HG02870 (cell line): ENCODE measurements around the gene ZNF530.
A peak's percentile ranks its signal among the peaks of the same experiment; 100 is the strongest.

Source experiments
- ATAC-seq: cut with Tn5 transposase; IDR thresholded peaks from one replicate; pipeline ENCODE4 v1.9.1; 2021; ENCODE audit warnings: mild to moderate bottlenecking, moderate library complexity; ENCODE audit not compliant: unreplicated experiment

Gene ZNF530

DNA sequence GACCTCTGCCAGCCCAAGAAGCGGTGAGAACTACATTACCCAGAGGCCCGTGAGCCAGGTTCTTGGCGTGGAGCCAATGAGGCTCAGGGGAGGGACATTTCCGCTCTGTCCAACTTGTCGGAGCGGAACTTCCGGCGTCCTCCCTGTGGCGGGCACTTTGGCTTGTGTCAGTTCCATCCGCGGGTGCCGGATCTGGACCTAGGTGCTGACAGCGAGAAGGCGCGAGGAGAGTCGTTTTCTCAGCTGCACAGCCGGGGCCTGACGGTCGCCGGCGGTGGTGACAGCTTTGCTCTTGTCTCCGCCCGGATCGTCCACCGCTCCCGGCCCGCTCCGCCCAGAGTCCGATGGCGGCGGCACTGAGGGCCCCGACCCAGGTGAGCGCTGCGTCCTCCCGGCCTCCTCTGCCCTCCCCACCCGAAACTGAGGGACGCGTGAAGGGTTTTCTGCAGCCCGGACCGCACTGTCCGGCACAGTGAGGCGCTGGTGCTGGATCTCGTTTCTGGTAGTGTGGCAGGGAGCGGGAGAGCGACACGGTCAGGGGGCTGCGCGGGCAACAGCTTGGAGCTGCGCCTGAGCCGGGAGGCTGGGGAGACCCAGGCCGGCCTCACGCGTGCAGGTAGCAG lies at the start of gene ZNF530:
Gene ZNF530, plus strand, starts transcription at position 125 of the 623 bp plus-strand sequence. CDS start 4,461 bp downstream, outside the sequence.
- peak; percentile 94 for ATAC-seq

DNA sequence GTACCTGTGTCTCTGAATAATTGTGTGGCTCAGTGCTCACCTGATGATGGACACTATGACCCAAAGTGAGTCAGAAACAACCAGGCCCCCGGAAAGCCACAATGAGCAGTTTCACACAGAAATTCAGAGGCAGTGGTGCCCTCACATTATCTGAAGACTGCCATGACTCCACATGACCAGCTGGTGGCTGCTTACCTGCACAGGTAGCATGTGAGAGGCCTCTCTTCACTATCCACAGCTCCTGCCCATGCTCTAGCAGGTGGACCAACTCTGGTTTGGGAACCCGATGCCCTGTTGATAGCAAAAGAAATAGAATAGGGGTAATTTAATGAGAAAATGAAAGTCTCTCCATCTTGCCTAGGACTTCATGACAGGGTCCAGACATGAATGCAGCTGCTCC lies 47.3 kb upstream of the ZNF530 start:
- ATAC-seq, result no peak

DNA sequence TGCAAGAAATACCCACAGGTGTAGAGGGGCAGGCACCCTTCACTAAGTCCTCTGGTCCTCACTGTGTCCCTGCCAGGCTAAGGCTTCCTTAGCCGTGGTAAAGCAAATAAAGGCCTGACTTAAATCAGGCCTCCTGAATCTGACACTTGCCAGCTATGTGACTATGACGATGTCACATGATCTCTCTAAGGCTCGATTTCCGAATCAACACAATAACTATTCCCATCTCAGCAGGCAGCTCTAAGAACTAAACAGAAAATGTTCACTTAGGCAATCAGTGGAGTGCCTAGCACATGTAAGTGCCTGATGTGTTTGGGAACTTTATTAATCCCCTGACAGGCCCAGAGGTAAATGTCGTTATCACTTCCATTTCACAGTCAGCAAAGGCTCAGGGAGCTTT lies 42.0 kb upstream of the ZNF530 start:
- ATAC-seq, result no peak

DNA sequence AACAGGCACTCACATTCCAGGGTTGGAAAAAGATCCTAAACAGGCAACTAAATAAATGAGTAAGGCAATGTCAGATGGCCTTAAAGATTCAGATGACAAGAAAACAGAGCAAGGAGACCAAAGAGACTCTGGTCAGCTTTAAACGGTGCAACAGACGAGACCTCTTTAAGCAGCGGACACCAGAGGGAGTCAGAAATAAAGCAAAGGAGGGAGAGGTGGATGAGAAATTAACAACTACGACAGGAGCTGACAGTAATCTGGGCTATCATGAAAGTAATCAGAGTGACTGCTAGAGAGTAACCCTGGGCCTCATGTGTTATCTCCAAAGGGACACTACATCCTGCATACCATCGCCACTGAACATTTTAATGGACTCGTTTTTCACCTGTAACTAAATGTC lies 41.2 kb upstream of the ZNF530 start:
- ATAC-seq, result no peak

DNA sequence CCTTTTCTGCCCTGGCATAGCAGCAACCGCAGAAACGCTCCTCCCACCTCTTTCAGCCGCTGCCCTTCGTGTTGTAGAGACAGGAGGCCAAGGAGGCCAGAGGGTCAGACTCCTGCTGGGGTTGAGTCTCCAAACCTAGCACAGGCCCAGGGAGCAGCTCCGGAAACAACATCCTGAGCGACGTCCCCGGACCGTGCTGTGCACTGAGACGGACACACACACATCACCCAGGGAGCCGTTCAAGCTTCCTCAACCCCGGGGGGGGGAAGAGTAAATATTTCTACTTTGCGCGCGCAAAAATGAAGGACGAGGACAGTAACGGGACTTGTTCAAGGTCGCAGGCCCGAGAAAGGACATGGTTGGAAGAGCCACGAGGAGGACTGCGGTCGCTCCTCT lies 40.7 kb upstream of the ZNF530 start:
- no peak for ATAC-seq

DNA sequence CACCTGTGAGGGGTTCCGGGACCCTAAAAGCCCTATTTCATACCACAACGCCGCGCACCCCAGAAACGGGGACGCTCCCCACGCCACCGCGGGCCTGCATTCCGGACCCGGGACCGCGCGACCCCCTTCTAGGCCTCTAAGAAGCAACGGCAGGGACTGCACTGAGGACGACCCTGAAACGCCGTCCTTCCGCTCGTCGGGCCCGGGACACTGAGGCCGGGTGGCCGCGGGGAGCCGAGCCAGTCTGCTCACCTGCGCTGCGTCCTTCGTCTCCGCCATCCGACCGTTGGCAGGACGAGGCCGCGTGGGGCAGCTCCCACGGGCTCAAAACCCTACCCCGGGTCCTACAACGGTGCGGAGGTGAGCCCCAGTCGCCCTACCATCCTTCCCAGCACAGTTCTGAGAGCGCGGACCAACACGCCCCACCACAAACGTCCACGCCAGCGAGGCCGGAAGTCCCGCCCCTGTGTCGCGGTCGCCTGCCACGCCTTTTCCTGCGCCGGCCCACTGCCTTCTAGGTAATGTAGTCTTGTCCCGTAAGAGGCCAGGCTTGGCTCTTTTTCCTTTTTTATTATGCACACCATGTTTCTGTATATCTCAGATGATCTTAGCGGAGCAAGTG lies 40.2 kb upstream of the ZNF530 start, which contains the start of gene ZNF550:
Gene ZNF550, minus strand, starts transcription at position 460 of the 622 bp plus-strand sequence. Its CDS starts 181 bp downstream, at position 279.
- ATAC-seq, result peak; percentile 97

DNA sequence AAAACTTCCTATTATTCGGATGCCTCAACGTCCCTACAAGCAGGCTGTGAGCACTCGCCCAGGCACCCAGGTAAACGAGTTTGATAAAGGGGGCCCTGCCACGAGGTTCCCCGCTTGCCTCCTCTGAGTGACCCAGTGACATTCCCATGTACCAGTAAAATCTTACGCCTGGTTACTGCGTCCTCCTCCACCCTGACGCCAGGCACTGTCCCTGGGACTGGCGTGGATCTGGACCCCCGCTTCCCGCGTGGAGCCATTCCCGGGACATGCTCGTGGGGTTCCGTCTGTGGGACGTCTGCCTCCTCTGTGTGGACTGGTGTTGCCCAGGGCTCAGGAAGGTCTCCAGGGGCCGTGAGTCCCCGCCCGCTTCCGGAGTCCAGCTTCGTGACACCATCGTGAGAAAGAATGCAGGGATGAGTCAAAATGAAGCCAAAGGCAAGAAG lies 39.6 kb upstream of the ZNF530 start:
- no peak for ATAC-seq

DNA sequence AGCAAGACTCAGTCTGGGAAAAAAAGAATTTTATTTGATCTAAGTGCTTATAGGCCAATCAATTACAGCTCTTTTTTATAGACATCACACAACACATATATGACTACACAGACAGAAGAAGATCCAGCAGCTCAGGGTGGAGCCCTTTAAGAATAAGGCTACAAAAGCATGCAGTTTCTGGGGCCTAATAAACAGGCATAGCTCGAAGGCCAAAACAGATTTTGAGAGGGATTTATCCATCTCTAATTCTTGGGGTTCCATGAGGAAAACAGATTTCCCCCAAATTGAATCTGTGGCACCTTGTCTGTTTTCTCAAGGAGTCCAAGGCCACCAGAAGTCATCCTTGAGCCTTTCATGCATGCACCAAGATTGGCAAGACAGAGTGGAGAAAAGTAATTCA lies 36.1 kb upstream of the ZNF530 start:
- no peak for ATAC-seq

DNA sequence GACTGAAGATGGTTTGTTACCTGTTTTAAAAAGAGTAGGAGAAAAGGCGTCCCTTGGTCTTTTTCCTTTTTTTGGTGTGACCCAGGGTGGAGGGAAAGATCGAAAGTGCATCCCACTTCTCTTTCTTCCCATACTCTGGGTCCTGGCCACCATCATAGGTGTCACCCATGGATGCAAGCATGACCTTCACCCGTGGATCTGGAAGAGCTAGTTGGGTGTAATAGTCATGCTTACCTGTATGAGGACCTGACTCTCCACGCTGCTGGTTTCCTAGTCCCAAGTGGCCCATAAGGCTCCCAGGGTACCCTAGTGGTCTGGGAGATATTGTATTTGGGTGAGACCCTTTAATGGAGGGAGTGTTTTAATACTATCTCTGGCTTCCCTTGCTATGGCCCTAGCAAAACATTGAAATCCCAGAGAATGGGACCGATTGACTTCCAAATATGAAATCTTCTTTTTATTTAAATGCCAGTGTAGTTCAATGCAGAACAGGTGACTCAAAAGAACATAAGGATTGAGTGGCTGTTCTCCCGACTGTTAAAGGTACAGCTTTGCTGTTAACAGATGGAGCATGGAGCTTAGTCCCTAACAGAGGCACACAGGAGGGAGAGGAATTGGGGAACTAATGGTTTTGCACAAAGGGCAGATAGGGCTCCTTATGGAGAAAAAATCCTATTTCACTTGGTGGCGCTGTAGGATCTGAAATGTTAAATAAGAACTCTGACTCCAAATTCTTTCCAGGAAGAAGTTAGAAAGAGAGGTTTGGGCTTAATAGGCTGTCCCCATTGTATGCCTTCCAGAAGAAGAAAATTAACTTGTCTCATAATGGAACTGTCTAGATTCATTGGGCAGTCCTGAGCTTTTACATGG lies 33.1 kb upstream of the ZNF530 start:
- no peak for ATAC-seq

DNA sequence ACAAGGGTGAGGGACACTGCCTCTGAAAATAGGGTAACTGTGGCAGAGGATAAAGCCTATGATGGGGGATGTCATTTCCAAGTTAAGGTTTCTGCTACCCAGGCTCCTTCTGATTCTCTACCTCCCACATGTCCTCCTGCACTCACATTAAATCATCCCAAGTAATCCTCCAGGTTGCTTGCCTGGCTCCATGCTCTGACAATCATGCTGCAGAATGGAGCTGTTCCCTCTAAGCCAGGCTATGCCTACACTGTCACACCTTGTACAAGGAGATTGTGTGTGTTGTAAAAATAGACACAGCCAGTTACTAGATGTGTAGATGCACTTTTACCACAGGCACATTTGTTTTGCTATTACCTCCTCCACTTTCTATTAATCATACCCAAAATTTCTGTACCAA lies 29.0 kb upstream of the ZNF530 start:
- ATAC-seq, result no peak

DNA sequence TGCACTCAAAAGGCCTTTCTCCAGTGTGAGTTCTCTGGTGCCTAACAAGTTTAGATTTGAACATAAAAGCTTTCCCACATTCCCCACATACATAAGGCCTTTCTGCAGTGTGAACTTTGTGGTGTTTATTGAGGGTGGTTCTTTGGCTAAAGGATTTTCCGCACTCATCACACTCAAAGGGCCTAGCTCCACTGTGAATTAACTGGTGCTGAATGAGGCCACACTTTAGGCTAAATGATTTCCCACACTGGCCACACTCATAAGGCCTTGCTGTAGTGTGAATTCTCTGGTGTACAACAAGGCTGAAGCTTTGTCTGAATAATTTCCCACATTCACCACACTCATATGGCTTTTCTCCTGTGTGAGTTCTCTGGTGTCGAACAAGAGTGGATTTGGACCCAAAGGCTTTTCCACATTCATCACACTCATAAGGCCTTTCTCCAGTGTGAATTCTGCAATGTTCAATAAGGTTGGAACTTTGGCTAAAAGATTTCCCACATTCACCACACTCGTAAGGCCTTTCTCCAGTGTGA lies 27.2 kb upstream of the ZNF530 start:
- no peak for ATAC-seq

DNA sequence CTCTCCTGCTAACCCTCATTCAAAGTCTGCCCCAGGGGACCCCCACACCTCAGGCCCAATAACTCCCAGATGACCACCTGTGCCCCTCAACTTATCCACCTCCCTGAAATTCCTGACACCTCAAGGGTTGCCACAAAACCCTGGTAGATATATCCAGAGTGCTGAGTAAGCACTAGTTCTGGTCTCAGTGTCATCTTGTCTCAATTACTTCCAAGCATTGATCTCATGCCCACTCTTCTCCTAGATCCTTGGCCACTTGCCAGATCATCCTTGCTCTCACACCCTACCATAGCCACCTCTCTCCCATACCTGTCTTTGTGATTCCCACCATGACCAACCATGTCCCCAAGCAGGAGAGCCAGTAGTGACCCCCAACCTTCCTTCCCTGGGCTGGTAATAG lies 23.0 kb upstream of the ZNF530 start:
- no peak for ATAC-seq

DNA sequence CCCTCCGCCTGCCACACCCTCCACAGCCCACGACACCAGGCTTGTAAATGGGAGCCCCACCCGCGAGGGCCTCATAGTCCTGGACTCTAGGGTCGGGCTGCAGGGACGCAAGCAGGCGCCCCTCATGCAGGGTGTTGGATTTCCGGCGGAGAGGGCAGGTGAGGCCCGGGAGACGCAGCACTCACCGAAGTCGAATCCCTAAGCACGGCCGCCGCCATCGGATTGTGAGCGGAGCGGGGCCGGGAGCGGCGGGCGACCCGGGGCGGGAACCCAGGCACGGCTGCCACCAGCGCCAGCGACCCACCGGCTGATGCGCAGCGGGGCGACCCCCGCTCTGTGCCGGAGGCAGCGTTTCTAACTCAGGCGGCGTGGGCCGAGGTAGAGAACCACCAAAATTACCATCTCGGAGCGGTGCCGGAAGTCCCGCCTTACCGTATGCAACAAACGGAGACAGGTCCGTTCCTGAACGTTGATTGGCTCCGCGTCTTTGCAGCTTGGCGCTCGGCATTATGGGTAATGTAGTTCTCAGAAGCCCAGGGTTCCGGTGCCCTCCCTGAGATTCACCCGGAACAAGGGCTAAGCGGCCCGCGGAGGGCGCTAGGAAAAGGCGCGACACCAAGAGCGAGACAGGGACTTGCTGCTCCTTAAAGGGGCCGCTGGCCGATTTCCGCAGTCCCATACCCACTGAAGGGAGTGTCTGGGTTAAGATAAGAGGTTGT lies 21.0 kb upstream of the ZNF530 start, which contains the start of gene ZNF416:
Gene ZNF416, minus strand, starts transcription at position 425 of the 719 bp plus-strand sequence. Its CDS starts 207 bp downstream, at position 218.
- ATAC-seq, result peak; percentile 93

DNA sequence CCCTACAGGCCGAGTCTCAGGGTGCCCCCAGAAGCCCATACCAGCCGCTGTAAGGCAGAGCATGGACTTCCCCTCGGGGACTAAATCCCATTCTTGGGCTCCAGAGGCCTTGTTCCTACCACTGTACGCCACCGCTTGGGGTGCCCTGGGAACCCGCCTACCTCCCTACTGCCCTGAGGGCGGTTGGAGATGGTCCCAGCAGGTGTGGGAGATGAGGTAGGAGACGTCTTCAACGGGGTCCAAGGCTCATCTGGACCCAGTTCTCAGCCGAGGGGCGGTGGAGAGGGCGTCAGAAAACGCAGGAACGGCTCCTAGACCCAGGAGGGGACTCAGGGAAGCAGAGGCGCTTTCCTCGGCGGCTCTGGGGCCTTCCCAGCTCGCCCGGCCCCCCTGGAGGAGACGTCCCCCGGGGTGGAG lies 16.6 kb upstream of the ZNF530 start:
- no peak for ATAC-seq

DNA sequence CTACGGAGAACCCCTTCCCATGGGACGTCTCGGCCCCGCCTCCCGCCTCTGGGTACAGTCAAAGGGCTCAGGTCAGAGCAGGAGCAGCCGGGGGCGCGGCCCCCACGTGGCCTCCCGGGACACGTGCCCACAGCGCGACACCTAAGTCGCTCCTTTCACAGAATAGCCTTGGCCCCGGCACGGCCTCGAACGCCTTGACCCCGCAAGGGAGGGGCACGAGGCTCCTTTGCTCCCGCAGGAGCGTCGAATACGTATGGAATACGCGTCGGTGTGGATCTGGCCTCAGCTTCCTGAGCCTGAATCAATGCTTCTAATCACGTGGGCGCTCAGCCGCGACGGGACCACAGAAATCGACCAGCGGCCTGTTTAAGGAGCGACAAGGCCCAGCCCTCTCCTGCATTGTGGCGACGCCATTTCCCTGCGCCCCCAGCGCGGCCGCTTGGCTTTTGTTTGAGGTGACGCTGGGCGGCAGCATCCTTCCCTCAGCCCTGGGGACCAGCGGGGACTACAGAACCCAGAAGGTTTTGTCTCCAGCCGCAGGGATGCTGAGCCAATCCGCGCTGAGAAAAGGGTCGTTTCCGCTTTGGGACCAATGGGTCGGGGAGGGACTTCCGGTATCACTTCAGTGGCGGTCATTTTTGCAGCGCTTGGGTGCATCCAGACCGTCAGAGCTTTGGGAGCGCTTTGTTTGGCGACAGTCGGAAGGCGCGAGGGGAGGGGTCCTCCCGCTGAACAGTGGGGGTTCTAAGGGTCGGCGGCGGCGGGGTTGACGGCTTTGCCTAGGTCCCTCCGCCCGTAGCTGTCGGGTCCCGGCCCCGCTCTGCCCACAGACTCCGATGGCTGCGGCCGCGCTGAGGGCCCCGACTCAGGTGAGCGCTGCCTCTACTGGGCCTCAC lies 15.9 kb upstream of the ZNF530 start, which contains the start of gene ZIK1:
Gene ZIK1, plus strand, starts transcription at position 625 of the 896 bp plus-strand sequence. Its CDS starts 212 bp downstream, at position 837.
- ATAC-seq, result peak; percentile 80

DNA sequence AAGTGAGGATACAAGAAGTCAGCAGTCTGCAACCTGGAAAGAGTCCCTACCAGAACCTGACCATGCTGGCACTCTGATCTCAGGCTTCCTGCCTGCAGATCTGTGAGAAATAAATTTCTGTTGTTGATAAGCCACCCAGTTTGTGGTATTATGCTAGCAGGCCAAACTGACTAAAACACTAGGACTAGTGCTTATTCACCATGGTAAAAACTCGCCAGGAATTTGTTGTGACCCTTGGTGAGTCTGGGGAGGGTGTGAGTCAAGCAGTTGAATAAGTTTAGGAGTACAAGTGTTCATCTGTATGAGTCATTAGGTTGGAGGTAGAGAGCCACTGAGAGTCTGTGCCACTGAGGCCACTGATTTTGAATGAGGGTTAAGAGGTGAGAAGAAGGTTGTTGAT lies 12.2 kb upstream of the ZNF530 start:
- no peak for ATAC-seq

DNA sequence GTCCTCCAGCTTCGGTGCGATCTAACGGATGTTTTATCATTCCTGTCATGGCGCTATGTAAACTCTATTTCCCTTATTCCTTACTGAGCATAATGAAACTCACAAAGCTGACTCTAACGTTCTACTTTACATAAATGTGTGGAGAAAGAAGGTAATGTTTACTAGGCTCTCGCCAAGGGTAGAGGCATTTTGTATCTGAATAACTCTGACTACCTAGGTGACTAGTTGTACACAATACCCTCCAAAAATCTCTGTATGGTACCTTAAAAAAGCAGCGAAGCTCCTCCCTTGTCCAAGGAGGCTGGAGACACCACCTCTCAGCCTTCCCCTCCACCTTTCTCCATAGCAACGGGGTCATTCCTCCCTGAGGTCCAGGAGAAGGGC lies 316 bp upstream of the ZNF530 start:
- peak; percentile 22 for ATAC-seq

DNA sequence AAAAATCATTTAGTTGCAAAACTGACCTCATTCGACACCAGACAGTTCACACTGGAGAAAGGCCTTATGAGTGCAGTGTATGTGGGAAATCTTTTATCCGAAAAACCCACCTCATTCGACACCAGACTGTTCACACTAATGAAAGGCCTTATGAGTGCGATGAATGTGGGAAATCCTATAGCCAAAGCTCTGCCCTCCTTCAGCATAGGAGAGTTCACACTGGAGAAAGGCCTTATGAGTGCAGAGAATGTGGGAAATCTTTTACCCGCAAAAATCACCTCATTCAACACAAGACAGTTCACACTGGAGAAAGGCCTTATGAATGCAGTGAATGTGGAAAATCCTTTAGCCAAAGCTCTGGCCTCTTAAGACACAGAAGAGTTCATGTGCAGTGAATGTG lies 7.2 kb downstream of the ZNF530 start:
- ATAC-seq, result no peak

DNA sequence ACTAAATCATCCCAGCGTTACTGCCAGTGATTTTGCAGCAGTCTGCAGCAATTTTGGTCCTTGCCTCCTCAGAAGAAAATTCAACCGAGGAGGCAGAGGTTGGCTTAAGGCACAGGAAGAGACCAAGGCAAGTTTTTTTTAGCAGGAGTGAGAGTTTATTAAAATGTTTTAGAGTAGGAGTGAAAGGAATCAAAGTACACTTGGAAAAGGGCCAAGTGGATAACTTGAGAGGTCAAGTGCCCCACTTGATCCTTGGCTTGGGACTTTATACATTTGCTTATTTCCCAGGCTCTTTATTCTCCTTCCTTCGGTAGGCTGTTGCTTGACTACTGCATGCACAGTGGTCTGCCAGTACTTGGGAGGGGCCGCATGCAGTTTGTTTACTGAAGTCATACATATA lies 11.4 kb downstream of the ZNF530 start:
- no peak for ATAC-seq
